ENCODE data around the gene DPP4. TPM values are rescaled to one million over a fixed set of nuclear protein-coding genes. Genes with fewer than 3 reads are reported as not detected.

The DPP4 gene
- total and polyA plus RNA-seq, 2 donors from 2014 or later = 29.4 to 74.8 TPM

GRCh38 chr2:162107361-162107901 lies 33.4 kb upstream of the DPP4 start:
- no peak overlapping the region for H3K27ac ChIP-seq (ENCODE audit: low read depth in 2 of 2, low read length in 2 of 2)
- no peaks in the 10 kb centered on the region for H3K9me3 ChIP-seq (ENCODE audit: control insufficient read depth in 2 of 3, insufficient read depth in 1 of 3, low read length in 3 of 3)
- H3K4me3 ChIP-seq (ENCODE audit: low read length in 3 of 3) = no peak overlapping the region
- H3K9ac ChIP-seq (ENCODE audit: low read length in 3 of 3) = no peak overlapping the region
- no peaks in the 10 kb centered on the region for H3K27me3 ChIP-seq (ENCODE audit: control insufficient read depth, insufficient read depth, low read length)
- DNase-seq (no peak), FAIRE-seq (no peak)
- H3K36me3 ChIP-seq (ENCODE audit: control insufficient read depth in 2 of 3, insufficient read depth in 3 of 3, low read length in 3 of 3) = no peaks in the 10 kb centered on the region
- TF ChIP-seq CTCF (IDR thresholded peaks at IDR 0.05; ENCODE audit: borderline replicate concordance, extremely low read depth, insufficient read depth) = no peak
- H3K4me1 ChIP-seq (ENCODE audit: control insufficient read depth in 2 of 3, insufficient read depth in 2 of 3, low read depth in 1 of 3, low read length in 3 of 3) = no peaks in the 10 kb centered on the region
- intact Hi-C loops (cut with DNase I) = no loop called here

GRCh38 chr2:162106746-162107145 lies 32.7 kb upstream of the DPP4 start:
- Histone ChIP-seq H3K9ac (ENCODE audit: low read length in 3 of 3) (no peak overlapping the region), H3K9me3 (ENCODE audit: control insufficient read depth in 2 of 3, insufficient read depth in 1 of 3, low read length in 3 of 3) (no peaks in the 10 kb centered on the region), H3K27ac (ENCODE audit: low read depth in 2 of 2, low read length in 2 of 2) (no peak overlapping the region), H3K4me3 (ENCODE audit: low read length in 3 of 3) (no peak overlapping the region), H3K36me3 (ENCODE audit: control insufficient read depth in 2 of 3, insufficient read depth in 3 of 3, low read length in 3 of 3) (no peaks in the 10 kb centered on the region), H3K27me3 (ENCODE audit: control insufficient read depth, insufficient read depth, low read length) (no peaks in the 10 kb centered on the region), H3K4me1 (ENCODE audit: control insufficient read depth in 2 of 3, insufficient read depth in 2 of 3, low read depth in 1 of 3, low read length in 3 of 3) (no peaks in the 10 kb centered on the region)
- FAIRE-seq (peak; percentile 57), DNase-seq (no peak)
- TF ChIP-seq CTCF (IDR thresholded peaks at IDR 0.05; ENCODE audit: borderline replicate concordance, extremely low read depth, insufficient read depth) = no peak
- intact Hi-C loops (cut with DNase I) = no loop called here

DNA sequence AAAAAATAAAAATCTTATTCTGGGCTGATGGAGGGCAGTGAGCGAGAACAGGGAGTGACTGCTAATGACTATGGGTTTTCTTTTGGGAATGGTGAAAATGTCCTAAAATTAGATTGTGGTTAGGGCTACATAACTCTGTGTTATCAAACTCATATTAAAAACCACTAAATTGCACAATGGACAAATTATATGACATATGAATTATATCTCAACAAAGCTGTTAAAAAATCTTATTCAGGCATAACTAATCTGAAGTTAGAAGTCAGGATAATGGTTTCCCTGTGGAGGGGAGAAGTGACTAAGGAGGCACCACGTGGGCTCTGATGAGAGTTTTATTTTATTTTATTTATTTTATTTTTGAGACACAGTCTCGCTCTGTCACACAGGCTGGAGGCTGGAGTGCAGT lies 32.1 kb upstream of the DPP4 start:
- FAIRE-seq (no peak), DNase-seq (no peak)
- TF ChIP-seq CTCF (IDR thresholded peaks at IDR 0.05; ENCODE audit: borderline replicate concordance, extremely low read depth, insufficient read depth) = no peak
- H3K27ac ChIP-seq (ENCODE audit: low read depth in 2 of 2, low read length in 2 of 2) = no peak overlapping the region
- no peaks in the 10 kb centered on the region for H3K4me1 ChIP-seq (ENCODE audit: control insufficient read depth in 2 of 3, insufficient read depth in 2 of 3, low read depth in 1 of 3, low read length in 3 of 3)
- H3K36me3 ChIP-seq (ENCODE audit: control insufficient read depth in 2 of 3, insufficient read depth in 3 of 3, low read length in 3 of 3) = no peaks in the 10 kb centered on the region
- H3K9ac ChIP-seq (ENCODE audit: low read length in 3 of 3) = no peak overlapping the region
- H3K9me3 ChIP-seq (ENCODE audit: control insufficient read depth in 2 of 3, insufficient read depth in 1 of 3, low read length in 3 of 3) = no peaks in the 10 kb centered on the region
- H3K27me3 ChIP-seq (ENCODE audit: control insufficient read depth, insufficient read depth, low read length) = no peaks in the 10 kb centered on the region
- intact Hi-C loops (cut with DNase I) = no loop called here
- H3K4me3 ChIP-seq (ENCODE audit: low read length in 3 of 3) = no peak overlapping the region

DNA sequence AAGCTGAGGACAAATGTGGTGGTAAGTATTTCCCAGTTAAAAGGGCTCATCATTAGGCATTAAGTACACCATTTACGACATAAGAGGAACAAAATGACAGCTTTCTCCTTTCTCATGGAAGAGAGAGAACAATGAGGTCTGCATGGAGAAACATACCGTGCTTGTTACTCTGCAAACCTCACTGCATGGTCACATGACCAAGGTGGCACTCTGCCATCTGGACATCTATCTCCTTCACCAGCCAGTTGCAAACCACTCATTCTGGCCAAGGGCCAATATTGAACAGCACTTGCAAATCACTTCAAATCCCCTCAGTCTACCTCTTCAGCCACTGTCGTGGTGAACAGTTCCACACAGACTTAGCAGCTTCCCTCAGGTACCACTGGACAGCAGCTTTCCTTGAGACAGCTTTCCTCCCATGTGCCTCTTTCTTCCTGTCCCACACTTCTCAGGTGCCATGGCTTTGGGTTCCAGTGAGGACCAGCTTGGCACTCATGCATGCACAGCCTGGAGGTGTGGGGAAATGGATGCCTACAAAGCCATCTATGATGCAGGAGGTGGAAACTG lies 29.5 kb upstream of the DPP4 start:
- no peak overlapping the region for H3K9ac ChIP-seq (ENCODE audit: low read length in 3 of 3)
- intact Hi-C loops (cut with DNase I) = no loop called here
- H3K27ac ChIP-seq (ENCODE audit: low read depth in 2 of 2, low read length in 2 of 2) = no peak overlapping the region
- FAIRE-seq = no peak
- H3K36me3 ChIP-seq (ENCODE audit: control insufficient read depth in 2 of 3, insufficient read depth in 3 of 3, low read length in 3 of 3) = no peaks in the 10 kb centered on the region
- no peak for DNase-seq
- no peak overlapping the region for H3K4me3 ChIP-seq (ENCODE audit: low read length in 3 of 3)
- TF ChIP-seq CTCF (IDR thresholded peaks at IDR 0.05; ENCODE audit: borderline replicate concordance, extremely low read depth, insufficient read depth) = no peak
- no peaks in the 10 kb centered on the region for H3K9me3 ChIP-seq (ENCODE audit: control insufficient read depth in 2 of 3, insufficient read depth in 1 of 3, low read length in 3 of 3)
- H3K27me3 ChIP-seq (ENCODE audit: control insufficient read depth, insufficient read depth, low read length) = no peaks in the 10 kb centered on the region
- H3K4me1 ChIP-seq (ENCODE audit: control insufficient read depth in 2 of 3, insufficient read depth in 2 of 3, low read depth in 1 of 3, low read length in 3 of 3) = no peaks in the 10 kb centered on the region
